ENCODE results near the gene CEP131.

Gene CEP131

GRCh38 chr17:81267390-81268067 is 44.8 kb upstream of the CEP131 start:
- no peaks in the 10 kb centered on the region for H3K27me3 ChIP-seq (ENCODE audit: insufficient read depth, poor library complexity, severe bottlenecking)
- TF ChIP-seq POLR2AphosphoS5 (IDR thresholded peaks at IDR 0.05; ENCODE audit: low read depth), result no peak
- TF ChIP-seq REST (IDR thresholded peaks at IDR 0.05; ENCODE audit: insufficient replicate concordance, low read depth), result no peak
- no peak for TF ChIP-seq CTCF (IDR thresholded peaks at IDR 0.05; ENCODE audit: insufficient read depth, low read length)
- TF ChIP-seq SPI1 (IDR thresholded peaks at IDR 0.05; ENCODE audit: borderline replicate concordance, low read depth), result no peak
- no peak for TF ChIP-seq GABPA (IDR thresholded peaks at IDR 0.05; ENCODE audit: low read depth)
- DNase-seq (ENCODE audit: low read depth in 1 of 2, low spot score in 1 of 2), result no peak
- H3K27ac ChIP-seq (replicated peaks), result peak overlapping the region; percentile 37; the same call in 1 of the 2 replicates
- no peak overlapping the region for H3K4me3 ChIP-seq (replicated peaks; ENCODE audit: insufficient read depth, low read length)

GRCh38 chr17:81265576-81265975 is 42.8 kb upstream of the CEP131 start:
- no peak overlapping the region for H3K4me3 ChIP-seq (replicated peaks; ENCODE audit: insufficient read depth, low read length)
- TF ChIP-seq CTCF (IDR thresholded peaks at IDR 0.05; ENCODE audit: insufficient read depth, low read length) (no peak), REST (IDR thresholded peaks at IDR 0.05; ENCODE audit: insufficient replicate concordance, low read depth) (no peak), POLR2AphosphoS5 (IDR thresholded peaks at IDR 0.05; ENCODE audit: low read depth) (no peak), SPI1 (IDR thresholded peaks at IDR 0.05; ENCODE audit: borderline replicate concordance, low read depth) (no peak), GABPA (IDR thresholded peaks at IDR 0.05; ENCODE audit: low read depth) (no peak)
- no peak overlapping the region for H3K27ac ChIP-seq (replicated peaks)
- H3K27me3 ChIP-seq (ENCODE audit: insufficient read depth, poor library complexity, severe bottlenecking), result no peaks in the 10 kb centered on the region
- DNase-seq (ENCODE audit: low read depth in 1 of 2, low spot score in 1 of 2), result no peak

GRCh38 chr17:81264640-81265039 is 41.9 kb upstream of the CEP131 start:
- Histone ChIP-seq H3K27me3 (ENCODE audit: insufficient read depth, poor library complexity, severe bottlenecking) (no peaks in the 10 kb centered on the region), H3K27ac (replicated peaks) (no peak overlapping the region), H3K4me3 (replicated peaks; ENCODE audit: insufficient read depth, low read length) (no peak overlapping the region)
- DNase-seq (ENCODE audit: low read depth in 1 of 2, low spot score in 1 of 2), result no peak
- TF ChIP-seq CTCF (IDR thresholded peaks at IDR 0.05; ENCODE audit: insufficient read depth, low read length) (no peak), SPI1 (IDR thresholded peaks at IDR 0.05; ENCODE audit: borderline replicate concordance, low read depth) (no peak), POLR2AphosphoS5 (IDR thresholded peaks at IDR 0.05; ENCODE audit: low read depth) (no peak), REST (IDR thresholded peaks at IDR 0.05; ENCODE audit: insufficient replicate concordance, low read depth) (no peak), GABPA (IDR thresholded peaks at IDR 0.05; ENCODE audit: low read depth) (no peak)

Data from HL-60 (cell line).